Measurements from ENCODE around the gene TUBB2A.
"Not testable (repeated sequence)": the region's sequence is repeated elsewhere in the genome, so short reads cannot be mapped to it uniquely, and the experiment has no call there.

DNA sequence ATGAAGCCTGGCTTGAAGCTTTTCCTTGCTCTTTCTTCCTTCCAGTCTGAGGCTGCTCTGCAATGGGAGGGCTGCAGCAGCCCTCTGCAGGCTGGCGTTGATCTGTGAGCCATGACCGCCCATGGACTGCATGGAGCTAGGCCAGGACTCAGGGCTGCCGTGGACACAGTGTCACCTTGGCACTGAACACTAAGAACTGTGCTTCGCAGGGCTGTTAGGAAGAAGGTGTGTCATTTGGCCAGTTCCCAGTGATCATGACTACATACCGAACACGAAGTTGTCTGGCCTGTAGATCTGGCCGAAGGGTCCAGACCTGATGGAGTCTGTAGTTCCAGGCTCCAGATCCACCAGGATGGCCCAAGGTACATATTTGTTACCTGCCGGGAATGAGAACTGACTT lies 21.3 kb upstream of the TUBB2A start:
- TF ChIP-seq MYC (IDR thresholded peaks at IDR 0.05; ENCODE audit: low read depth, low read length); POLR2A (IDR thresholded peaks at IDR 0.05; ENCODE audit: extremely low read depth, insufficient read length): not testable (repeated sequence)
- TF ChIP-seq, protein P1, sequence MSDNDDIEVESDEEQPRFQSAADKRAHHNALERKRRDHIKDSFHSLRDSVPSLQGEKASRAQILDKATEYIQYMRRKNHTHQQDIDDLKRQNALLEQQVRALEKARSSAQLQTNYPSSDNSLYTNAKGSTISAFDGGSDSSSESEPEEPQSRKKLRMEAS (IDR thresholded peaks at IDR 0.05; ENCODE audit: low read depth, low read length): not testable (repeated sequence)
- TF ChIP-seq, protein P2, sequence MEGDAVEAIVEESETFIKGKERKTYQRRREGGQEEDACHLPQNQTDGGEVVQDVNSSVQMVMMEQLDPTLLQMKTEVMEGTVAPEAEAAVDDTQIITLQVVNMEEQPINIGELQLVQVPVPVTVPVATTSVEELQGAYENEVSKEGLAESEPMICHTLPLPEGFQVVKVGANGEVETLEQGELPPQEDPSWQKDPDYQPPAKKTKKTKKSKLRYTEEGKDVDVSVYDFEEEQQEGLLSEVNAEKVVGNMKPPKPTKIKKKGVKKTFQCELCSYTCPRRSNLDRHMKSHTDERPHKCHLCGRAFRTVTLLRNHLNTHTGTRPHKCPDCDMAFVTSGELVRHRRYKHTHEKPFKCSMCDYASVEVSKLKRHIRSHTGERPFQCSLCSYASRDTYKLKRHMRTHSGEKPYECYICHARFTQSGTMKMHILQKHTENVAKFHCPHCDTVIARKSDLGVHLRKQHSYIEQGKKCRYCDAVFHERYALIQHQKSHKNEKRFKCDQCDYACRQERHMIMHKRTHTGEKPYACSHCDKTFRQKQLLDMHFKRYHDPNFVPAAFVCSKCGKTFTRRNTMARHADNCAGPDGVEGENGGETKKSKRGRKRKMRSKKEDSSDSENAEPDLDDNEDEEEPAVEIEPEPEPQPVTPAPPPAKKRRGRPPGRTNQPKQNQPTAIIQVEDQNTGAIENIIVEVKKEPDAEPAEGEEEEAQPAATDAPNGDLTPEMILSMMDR (IDR thresholded peaks at IDR 0.05; ENCODE audit: low read depth, low read length): not testable (repeated sequence)

Measured in NB4 (cell line).